Prostate gland (tissue), 2 donors: ENCODE results near the gene YEATS4. TPM values are rescaled to one million over a fixed set of nuclear protein-coding genes. Genes with fewer than 3 reads are reported as not detected.

ENCODE experiments used
- DNase-seq: peaks from one replicate; pipeline ENCODE4 v3.0.0-alpha.2; 2019; ENCODE audit warnings: low spot score
- H3K27ac ChIP-seq, 2 donors: fragments of 200-600 bp; sonication (generic); 2 replicates each; pipeline ENCODE4 v1.5.1; 2017 to 2019
- H3K27me3 ChIP-seq: fragments of 200-600 bp; sonication (generic); replicated peaks from 2 replicates; pipeline ENCODE4 v1.5.1; 2019; ENCODE audit not compliant: insufficient read depth
- H3K36me3 ChIP-seq, 2 donors: fragments of 200-600 bp; sonication (generic); 1 replicate in 1 of 2; 2 replicates in 1 of 2; pipeline versions ENCODE4 v1.5.1 to v1.8.1; 2017 to 2019
- H3K4me1 ChIP-seq: fragments of 200-600 bp; sonication (generic); replicated peaks from 2 replicates; pipeline ENCODE4 v1.5.1; 2019
- H3K4me3 ChIP-seq, 2 donors: fragments of 200-600 bp; sonication (generic); 2 replicates each; pipeline ENCODE4 v1.5.1; 2017 to 2019
- H3K9me3 ChIP-seq: fragments of 200-600 bp; sonication (generic); 2 replicates; pipeline ENCODE4 v1.5.1; 2017
- POLR2A ChIP-seq: fragments of 450-650 bp; IDR thresholded peaks from one replicate; pipeline ENCODE4 v1.6.1; 2016; ENCODE audit warnings: antibody characterized with exemption, mild to moderate bottlenecking
- POLR2AphosphoS5 ChIP-seq: sonication (generic); formaldehyde crosslinking; IDR thresholded peaks from one replicate; pipeline ENCODE4 v1.6.1; 2017; ENCODE audit warnings: antibody characterized with exemption
- WGBS: methylation state at CpG from one replicate; pipeline ENCODE4 v1.1.5; 2018; 5-methylcytosine and 5-hydroxymethylcytosine counted together
- intact Hi-C: fragments of 100-400 bp; cut with DNase I; formaldehyde crosslinking; loops from one replicate; pipeline ENCODE4 v1.14.2; 2022
- total RNA-seq, 2 donors: library from RNA; depleted of rRNA; stranded (reverse); fragments of >200 nt; gene quantifications; one replicate each; pipeline ENCODE4 v1.1.0, GENCODE V29; 2016
- TF ChIP-seq, protein P1 (sequence below), 4 experiments: fragments of 200-600 bp in 2 of 4; fragments of 450-650 bp in 2 of 4; sonication (generic) in 2 of 4; IDR thresholded peaks; 1 replicate in 3 of 4; 2 replicates in 1 of 4; pipeline ENCODE4 v1.5.1; 2016 to 2019; ENCODE audit warnings: antibody characterized with exemption in 4 of 4, mild to moderate bottlenecking in 2 of 4, moderate library complexity in 2 of 4

Gene YEATS4
- total RNA-seq, 2 donors from 2014 or later, result 29.0 to 57.4 TPM

DNA sequence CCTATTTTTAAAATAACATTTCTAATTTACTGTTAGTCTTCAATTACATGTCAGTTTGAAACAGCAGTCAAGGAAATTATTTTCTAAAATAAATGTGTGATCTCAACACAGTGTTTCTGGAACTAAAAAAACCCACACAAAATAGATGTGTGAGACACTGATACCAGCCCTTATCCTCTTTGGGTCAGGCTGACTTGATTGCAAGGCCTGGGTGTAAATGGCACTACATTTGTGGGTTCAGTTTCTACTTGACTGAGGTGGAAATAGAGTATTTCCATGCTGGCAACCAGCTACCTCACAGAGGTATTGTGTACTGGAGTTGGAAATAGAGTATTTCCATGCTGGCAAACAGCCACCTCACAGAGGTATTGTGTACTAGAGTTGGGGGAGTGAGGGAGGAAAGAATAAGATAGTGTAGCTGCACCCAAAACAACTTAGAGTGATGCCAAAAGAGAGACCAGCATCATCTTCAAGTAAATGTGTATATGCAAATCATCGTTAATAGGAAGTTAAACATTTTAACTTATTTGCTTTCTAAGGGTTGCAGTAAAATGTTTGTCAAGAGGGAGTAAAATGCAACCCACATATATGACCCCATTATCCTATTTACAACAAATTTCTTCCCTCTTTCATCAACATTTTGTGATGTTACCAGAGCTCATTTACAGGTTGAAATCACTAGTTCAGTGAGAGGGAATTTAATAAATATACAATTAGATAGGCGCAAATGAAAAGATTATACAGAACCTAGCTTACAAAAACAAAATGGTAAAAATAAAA, 22.0 kb upstream of the YEATS4 start:
- DNase-seq, result no peak
- H3K4me3 ChIP-seq, result no peak overlapping the region
- TF ChIP-seq POLR2A (no peak), POLR2AphosphoS5 (no peak)
- TF ChIP-seq, protein P1, sequence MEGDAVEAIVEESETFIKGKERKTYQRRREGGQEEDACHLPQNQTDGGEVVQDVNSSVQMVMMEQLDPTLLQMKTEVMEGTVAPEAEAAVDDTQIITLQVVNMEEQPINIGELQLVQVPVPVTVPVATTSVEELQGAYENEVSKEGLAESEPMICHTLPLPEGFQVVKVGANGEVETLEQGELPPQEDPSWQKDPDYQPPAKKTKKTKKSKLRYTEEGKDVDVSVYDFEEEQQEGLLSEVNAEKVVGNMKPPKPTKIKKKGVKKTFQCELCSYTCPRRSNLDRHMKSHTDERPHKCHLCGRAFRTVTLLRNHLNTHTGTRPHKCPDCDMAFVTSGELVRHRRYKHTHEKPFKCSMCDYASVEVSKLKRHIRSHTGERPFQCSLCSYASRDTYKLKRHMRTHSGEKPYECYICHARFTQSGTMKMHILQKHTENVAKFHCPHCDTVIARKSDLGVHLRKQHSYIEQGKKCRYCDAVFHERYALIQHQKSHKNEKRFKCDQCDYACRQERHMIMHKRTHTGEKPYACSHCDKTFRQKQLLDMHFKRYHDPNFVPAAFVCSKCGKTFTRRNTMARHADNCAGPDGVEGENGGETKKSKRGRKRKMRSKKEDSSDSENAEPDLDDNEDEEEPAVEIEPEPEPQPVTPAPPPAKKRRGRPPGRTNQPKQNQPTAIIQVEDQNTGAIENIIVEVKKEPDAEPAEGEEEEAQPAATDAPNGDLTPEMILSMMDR (IDR thresholded peaks at IDR 0.05), result no peak
- WGBS, result 86% methylated on average over 2 of the region's 2 CpGs
- no peak overlapping the region for H3K27ac ChIP-seq
- intact Hi-C loops, result no loop called here
- H3K4me1 ChIP-seq, result peaks cover 2% of the 10 kb centered on the region
- H3K9me3 ChIP-seq, result no peaks in the 10 kb centered on the region
- no peaks in the 10 kb centered on the region for H3K36me3 ChIP-seq
- no peaks in the 10 kb centered on the region for H3K27me3 ChIP-seq

DNA sequence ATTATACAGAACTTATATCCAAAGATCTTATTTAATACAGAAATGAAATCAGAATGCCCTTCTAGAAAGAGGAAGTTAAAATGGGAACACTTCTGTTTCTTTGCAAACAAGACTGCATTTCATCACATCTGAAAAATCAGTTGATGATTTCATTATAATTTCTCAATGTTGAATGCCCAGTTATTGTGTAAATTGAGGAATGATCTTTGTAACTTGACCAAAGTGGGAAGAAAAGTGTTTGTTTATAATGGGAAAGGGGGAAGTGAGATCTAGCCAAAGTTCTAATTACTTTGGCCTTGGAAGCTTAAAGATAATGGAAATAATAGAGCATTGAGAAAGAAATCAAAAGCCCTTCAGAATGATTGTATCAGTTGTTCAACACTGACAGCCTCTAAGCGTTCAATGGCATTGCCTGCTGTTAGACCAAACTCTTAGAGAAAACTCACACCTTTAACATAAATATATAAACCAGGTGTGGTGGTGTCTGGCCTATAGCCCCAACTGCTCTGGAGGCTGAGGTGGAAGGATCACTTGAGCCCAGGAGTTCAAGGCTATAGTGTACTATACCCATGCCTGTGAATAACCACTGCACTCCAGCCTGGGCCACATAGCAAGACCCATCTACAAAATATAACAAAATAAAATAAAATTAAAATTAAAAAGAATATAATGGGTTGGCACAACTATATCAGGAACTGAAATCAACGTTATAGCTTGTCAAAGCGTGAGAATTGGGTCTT, 21.3 kb upstream of the YEATS4 start:
- Histone ChIP-seq H3K27me3 (no peaks in the 10 kb centered on the region), H3K4me3 (no peak overlapping the region), H3K9me3 (no peaks in the 10 kb centered on the region), H3K36me3 (no peaks in the 10 kb centered on the region), H3K27ac (no peak overlapping the region), H3K4me1 (no peaks in the 10 kb centered on the region)
- TF ChIP-seq POLR2AphosphoS5 (no peak), POLR2A (no peak)
- TF ChIP-seq, protein P1 (IDR thresholded peaks at IDR 0.05), result no peak
- DNase-seq, result no peak
- intact Hi-C loops, result no loop called here
- WGBS, result 71% methylated on average over 3 of the region's 3 CpGs

DNA sequence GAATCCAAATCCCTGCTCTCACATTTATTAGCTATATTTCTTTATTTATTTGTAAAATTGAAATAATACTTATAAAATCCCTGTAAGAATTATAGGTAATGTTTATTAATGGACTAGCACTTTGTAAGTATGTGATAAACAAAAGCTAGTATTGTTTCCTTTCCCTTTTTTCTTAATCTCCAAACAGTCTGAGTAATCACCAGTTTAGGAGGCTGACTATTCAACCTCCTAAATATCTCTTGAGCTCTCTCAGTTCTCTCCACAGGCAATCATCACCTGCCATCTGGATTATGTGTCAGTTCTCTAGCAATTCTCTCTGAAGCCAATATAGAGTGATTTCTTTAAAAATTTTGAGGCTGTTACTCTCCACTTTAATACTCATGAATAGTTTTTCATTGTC, 20.6 kb upstream of the YEATS4 start:
- H3K27me3 ChIP-seq, result no peaks in the 10 kb centered on the region
- H3K9me3 ChIP-seq, result no peaks in the 10 kb centered on the region
- no peak overlapping the region for H3K4me3 ChIP-seq
- DNase-seq, result no peak
- no peak overlapping the region for H3K27ac ChIP-seq
- no peaks in the 10 kb centered on the region for H3K4me1 ChIP-seq
- TF ChIP-seq POLR2AphosphoS5, result no peak
- H3K36me3 ChIP-seq, result no peaks in the 10 kb centered on the region
- intact Hi-C loops, result no loop called here

DNA sequence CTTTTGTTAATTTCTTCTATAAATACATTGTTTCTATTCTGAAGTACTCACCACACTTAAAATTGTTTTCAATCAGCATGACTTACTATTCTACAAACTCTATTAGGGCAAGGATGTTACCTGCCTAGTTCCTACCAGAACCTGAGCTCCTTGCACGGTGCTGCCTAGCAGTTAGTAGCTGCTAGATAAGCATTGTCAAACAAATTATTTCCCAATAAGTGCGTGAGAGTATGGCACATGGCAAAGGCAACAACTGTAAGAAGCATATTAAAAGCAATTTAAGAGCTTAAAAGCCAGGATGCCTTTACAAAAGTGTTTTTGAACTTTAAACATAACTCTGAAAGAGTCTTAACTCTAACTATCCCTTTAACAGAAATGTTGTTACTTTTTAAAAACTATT, 19.5 kb upstream of the YEATS4 start:
- DNase-seq, result no peak
- Histone ChIP-seq H3K27ac (no peak overlapping the region), H3K4me1 (no peaks in the 10 kb centered on the region), H3K4me3 (no peak overlapping the region), H3K9me3 (no peaks in the 10 kb centered on the region), H3K27me3 (no peaks in the 10 kb centered on the region), H3K36me3 (no peaks in the 10 kb centered on the region)
- WGBS, result 53% methylated on average over 2 of the region's 2 CpGs
- TF ChIP-seq, protein P1 (IDR thresholded peaks at IDR 0.05), result no peak
- TF ChIP-seq POLR2A, result no peak
- intact Hi-C loops, result no loop called here

DNA sequence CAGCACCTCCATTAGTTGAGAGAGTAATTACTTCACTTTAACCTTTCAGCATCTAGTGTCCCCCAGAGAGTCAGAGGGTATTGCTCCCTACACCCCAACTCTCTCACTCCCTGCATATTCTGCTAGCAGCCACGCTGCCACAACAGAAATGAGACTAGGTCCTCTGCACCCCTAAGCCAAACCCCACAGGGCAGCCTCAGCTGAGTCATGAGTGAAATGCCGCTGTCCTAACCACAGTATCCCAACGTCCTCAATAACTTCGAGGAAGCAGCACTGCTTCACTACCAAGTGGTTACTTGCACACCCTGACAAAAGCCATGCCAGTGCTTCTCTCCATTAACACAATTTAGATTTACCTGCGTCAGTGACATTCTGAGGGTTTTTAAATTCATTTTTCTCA, 18.2 kb upstream of the YEATS4 start:
- no peak overlapping the region for H3K4me3 ChIP-seq
- H3K27ac ChIP-seq, result no peak overlapping the region
- H3K27me3 ChIP-seq, result no peaks in the 10 kb centered on the region
- no peak for TF ChIP-seq POLR2AphosphoS5
- TF ChIP-seq, protein P1 (IDR thresholded peaks at IDR 0.05), result no peak
- TF ChIP-seq POLR2A, result no peak
- no peak for DNase-seq
- H3K36me3 ChIP-seq, result no peaks in the 10 kb centered on the region
- intact Hi-C loops, result no loop called here
- 70% methylated on average over 5 of the region's 5 CpGs for WGBS
- no peaks in the 10 kb centered on the region for H3K4me1 ChIP-seq
- no peaks in the 10 kb centered on the region for H3K9me3 ChIP-seq
